T47D (cell line): Measurements from ENCODE around the gene NEMF.
"Not testable (repeated sequence)": the region's sequence is repeated elsewhere in the genome, so short reads cannot be mapped to it uniquely, and the experiment has no call there.

ENCODE experiments used
- DNase-seq, 2 experiments: peaks; one replicate each; pipeline versions ENCODE4 v3.0.0 to v3.0.0-alpha.2; 2011 to 2012; ENCODE audit warnings: low read depth in 1 of 2, low spot score in 1 of 2
- JUND ChIP-seq: IDR thresholded peaks from 2 replicates; pipeline ENCODE4 v1.6.1; 2012; ENCODE audit warnings: low read depth
- in situ Hi-C: cut with HindIII; loops from 2 replicates; pipeline ENCODE4 v1.10.0; 2016; ENCODE audit warnings: low sequenced_read_pairs, low pct_unique_long_range_greater_than_20kb

Gene NEMF

GRCh38 chr14:49852301-49853157 lies at the start of gene NEMF:
Gene NEMF, minus strand, starts transcription at chr14:49852788. Its CDS starts 35 bp downstream, at chr14:49852753.
- peak; percentile 64 to 94 for DNase-seq
- in situ Hi-C loops = no loop called here
- no peak for TF ChIP-seq JUND

- in situ Hi-C loops = no loop called here
- no peak for DNase-seq
- no peak for TF ChIP-seq JUND
These were observed 48.4 kb upstream of the NEMF start for GRCh38 chr14:49900973-49901372.

- in situ Hi-C loops = no loop called here
- DNase-seq = peak in 1 of 2 experiments; percentile 20
- TF ChIP-seq JUND = no peak
These were observed 45.9 kb upstream of the NEMF start for GRCh38 chr14:49898485-49898884.

- DNase-seq = peak; percentile 60 to 93
- in situ Hi-C loops = no loop called here
- TF ChIP-seq JUND = peak; percentile 33; the same call in 1 of the 2 replicates
These were observed 45.4 kb upstream of the NEMF start for GRCh38 chr14:49897965-49898364.

- no peak for DNase-seq
- in situ Hi-C loops = no loop called here
- no peak for TF ChIP-seq JUND
These were observed 44.8 kb upstream of the NEMF start for GRCh38 chr14:49897414-49897813.

GRCh38 chr14:49896966-49897365 lies 44.4 kb upstream of the NEMF start:
- TF ChIP-seq JUND = no peak
- no peak for DNase-seq
- in situ Hi-C loops = no loop called here

- in situ Hi-C loops = not testable (repeated sequence)
These were observed 43.7 kb upstream of the NEMF start for GRCh38 chr14:49896272-49896671.

GRCh38 chr14:49895480-49895879 lies 42.9 kb upstream of the NEMF start:
- in situ Hi-C loops = no loop called here
- no peak for TF ChIP-seq JUND
- DNase-seq = peak in 1 of 2 experiments; percentile 42

More at GRCh38 chr14:49896272-49896671, 43.7 kb upstream of the NEMF start:
- DNase-seq = not testable (repeated sequence)

- in situ Hi-C loops, DNase-seq: not testable (repeated sequence)
These were observed 41.9 kb upstream of the NEMF start for GRCh38 chr14:49894214-49895107.

GRCh38 chr14:49893309-49894213 lies 41.0 kb upstream of the NEMF start:
- DNase-seq = peak; percentile 48 to 53
- no peak for TF ChIP-seq JUND
- in situ Hi-C loops = no loop called here

- no peak for TF ChIP-seq JUND
- peak; percentile 98 to 99 for DNase-seq
- in situ Hi-C loops = no loop called here
These were observed 40.2 kb upstream of the NEMF start, which contains the start of gene ARF6 for GRCh38 chr14:49892636-49893308. Gene ARF6, plus strand, starts transcription at chr14:49893082. Its CDS starts 655 bp downstream, at chr14:49893737.
